ENCODE results near the gene FZD2.
A peak's percentile ranks its signal among the peaks of the same experiment; 100 is the strongest.
"Not testable (repeated sequence)": the region's sequence is repeated elsewhere in the genome, so short reads cannot be mapped to it uniquely, and the experiment has no call there.

FZD2 gene

DNA sequence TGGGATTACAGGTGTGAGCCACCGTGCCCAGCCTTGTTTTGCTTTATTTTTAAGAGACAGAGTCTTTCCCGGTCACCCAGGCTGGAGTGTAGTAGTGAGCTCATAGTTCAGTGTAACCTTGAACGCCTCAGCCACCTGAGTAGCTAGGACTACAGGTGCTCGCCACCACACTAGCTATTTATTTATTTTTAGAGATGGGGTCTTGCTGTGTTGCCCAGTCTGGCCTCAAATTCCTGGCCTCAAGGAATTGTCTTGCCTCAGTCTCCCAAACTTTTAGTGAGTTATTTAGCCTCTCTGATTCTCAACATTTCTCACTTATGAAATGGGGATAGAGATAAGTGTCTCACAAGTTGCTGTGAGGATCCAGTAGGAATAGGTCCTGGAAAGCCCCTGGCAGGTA lies 21.7 kb downstream of the FZD2 start:
- DNase-seq, result no peak

GRCh38 chr17:44581868-44582267 lies 24.6 kb downstream of the FZD2 start:
- DNase-seq, result peak; percentile 72

DNA sequence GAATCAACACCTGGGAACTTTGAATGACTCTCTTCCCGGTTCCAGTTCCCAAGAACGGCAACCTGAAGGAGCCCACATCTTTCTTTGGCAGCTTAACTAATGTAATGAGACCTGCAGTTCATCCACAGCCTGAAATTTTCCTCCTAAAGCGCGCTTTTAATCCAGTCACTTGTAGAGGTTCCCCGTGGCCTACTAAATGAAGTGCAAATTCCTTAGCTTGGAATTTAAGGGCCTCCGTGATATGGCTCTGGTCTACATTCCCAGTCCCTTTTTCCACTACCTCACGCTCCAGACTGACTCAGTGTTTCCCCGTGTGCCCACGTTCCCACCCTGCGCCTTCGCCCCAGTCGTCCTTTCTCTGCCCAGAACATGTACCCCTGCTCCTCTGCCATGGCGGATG lies 27.2 kb downstream of the FZD2 start:
- no peak for DNase-seq

DNA sequence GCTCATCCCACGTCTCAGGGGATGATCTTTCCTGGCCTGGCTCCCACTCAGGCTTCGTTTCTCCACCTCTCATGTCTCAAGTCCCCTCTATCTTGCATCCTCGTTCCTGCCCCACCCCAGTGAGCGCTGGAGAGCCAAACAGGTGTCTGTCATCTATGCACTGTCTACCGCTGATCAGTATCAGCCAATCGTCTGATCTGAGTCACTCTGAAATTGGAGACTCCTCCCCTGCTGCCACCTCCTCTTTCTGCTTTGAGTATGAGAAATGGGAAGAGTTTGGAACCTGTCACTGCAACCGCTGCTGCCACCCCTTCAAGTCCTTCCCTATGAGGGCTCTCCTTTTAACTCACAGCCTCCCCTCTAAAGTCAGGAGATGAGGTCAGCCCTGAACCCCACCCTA lies 28.0 kb downstream of the FZD2 start:
- no peak for DNase-seq

DNA sequence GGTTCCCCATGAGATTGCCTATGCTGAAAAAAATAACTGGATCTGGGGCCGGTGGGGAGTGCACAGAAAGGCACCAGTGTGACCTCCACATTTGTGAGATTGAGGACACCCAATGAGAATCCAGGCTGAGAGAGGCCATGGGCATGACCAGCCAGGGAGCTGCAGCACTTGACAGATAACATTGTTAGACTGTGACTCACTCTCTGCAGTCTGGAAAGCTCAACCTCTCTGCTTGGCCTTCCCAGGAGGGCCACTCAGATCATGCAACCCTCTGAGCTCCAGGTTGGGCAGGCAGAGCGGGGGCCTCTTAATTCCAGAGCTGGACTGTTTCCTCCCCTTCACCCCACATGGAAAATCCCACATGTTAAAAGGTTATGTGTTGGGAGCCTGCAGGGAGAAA lies 30.1 kb downstream of the FZD2 start:
- DNase-seq, result no peak

GRCh38 chr17:44589316-44590071 lies 32.2 kb downstream of the FZD2 start:
- peak; percentile 23 for DNase-seq

DNA sequence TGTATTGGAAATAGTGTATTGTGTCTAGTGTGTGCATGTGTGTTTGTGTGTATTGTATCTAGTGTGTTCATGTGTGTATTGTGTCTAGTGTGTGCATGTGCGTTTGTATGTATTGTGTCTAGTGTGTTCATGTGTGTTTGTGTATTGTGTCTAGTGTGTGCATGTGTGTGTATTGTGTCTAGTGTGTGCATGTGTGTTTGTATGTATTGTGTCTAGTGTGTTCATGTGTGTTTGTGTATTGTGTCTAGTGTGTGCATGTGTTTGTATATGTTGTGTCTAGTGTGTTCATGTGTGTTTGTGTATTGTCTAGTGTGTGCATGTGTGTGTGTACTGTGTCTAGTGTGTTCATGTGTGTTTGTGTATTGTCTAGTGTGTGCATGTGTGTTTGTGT lies 32.8 kb downstream of the FZD2 start:
- not testable (repeated sequence) for DNase-seq

DNA sequence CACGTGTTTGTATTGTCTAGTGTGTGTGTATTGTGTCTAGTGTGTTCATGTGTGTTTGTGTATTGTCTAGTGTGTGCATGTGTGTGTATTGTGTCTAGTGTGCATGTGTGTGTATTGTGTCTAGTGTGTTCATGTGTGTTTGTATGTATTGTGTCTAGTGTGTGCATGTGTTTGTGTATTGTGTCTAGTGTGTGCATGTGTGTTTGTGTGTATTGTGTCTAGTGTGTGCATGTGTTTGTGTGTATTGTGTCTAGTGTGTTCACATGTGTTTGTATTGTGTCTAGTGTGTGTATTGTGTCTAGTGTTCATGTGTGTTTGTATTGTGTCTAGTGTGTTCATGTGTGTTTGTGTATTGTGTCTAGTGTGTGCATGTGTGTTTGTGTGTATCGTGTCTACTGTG lies 33.5 kb downstream of the FZD2 start:
- DNase-seq, result not testable (repeated sequence)

GRCh38 chr17:44591206-44591605 lies 33.9 kb downstream of the FZD2 start:
- peak; percentile 46 for DNase-seq

- DNase-seq, result no peak
Measured at GRCh38 chr17:44593156-44593555, 35.9 kb downstream of the FZD2 start.

DNA sequence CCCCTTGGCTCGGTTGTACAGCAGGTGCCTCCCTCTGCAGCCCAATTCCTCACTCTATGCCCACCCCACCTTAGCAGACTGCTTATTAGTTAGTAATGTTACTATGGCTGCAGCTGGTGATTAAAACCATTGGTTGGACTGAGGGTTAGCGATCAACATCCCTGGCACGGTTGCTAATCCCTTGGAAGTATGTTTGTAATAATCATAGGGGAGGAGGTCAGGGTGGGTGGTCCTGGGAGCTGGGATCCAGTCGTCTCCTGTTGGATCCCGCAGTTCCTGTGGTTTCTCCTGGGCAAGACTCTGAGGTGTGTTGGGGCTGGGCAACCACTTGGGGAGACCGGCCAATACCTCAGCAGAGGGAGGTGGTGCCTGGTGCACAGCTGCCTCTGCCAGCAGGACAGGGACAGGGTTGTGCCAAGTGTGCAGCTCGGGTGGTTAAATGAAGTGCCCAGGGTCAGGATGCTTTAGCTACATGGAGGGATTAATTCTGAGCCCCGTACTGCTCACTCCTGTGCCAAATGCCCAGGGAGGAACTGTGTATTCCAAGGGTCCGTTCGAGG lies 38.0 kb downstream of the FZD2 start:
- DNase-seq, result no peak

DNA sequence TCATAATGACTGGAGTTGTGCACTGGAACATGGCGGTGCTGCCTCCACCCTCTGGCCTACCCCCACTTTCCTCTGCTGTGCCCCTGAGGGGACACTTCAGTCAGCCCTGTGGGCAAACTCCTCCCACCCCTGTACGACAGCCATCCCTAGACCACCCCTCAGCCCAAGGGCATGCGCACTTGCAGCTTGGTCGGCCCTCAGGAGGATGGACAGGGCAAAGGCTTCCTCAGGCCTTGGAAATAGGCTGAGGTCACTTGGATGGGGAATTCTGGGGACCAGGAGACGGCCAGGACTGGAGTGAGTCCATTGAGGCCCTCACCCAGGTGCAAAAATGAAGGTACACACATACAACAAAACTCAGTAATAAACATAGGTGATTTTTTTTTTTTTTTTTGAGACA lies 41.0 kb downstream of the FZD2 start:
- DNase-seq, result no peak

DNA sequence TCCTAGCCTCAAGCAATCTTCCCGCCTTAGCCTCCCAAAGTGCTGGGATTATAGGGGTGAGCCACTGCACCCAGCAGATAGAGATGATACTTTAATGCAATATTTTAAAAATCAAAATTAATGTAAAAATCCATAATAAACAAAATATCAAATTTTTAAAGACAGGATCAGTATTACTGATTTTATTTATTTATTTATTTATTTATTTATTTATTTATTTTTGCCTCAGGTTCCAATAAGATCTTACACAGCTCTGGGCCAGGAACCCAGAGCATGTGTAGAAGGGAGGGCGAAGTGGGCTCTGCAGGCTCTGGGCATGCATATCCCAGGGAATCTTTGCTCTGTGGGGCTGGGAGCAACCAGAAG lies 41.6 kb downstream of the FZD2 start:
- no peak for DNase-seq

- peak; percentile 66 for DNase-seq
Measured at GRCh38 chr17:44599298-44600175, 42.3 kb downstream of the FZD2 start.

- peak; percentile 43 for DNase-seq
Measured at GRCh38 chr17:44601539-44601938, 44.3 kb downstream of the FZD2 start.

GRCh38 chr17:44601973-44602372 lies 44.7 kb downstream of the FZD2 start:
- DNase-seq, result peak; percentile 72

- peak; percentile 76 for DNase-seq
Measured at GRCh38 chr17:44602390-44602789, 45.1 kb downstream of the FZD2 start.

- peak; percentile 59 for DNase-seq
Measured at GRCh38 chr17:44602970-44603369, 45.7 kb downstream of the FZD2 start.

- no peak for DNase-seq
Measured at GRCh38 chr17:44604116-44604761, 47.0 kb downstream of the FZD2 start.

DNA sequence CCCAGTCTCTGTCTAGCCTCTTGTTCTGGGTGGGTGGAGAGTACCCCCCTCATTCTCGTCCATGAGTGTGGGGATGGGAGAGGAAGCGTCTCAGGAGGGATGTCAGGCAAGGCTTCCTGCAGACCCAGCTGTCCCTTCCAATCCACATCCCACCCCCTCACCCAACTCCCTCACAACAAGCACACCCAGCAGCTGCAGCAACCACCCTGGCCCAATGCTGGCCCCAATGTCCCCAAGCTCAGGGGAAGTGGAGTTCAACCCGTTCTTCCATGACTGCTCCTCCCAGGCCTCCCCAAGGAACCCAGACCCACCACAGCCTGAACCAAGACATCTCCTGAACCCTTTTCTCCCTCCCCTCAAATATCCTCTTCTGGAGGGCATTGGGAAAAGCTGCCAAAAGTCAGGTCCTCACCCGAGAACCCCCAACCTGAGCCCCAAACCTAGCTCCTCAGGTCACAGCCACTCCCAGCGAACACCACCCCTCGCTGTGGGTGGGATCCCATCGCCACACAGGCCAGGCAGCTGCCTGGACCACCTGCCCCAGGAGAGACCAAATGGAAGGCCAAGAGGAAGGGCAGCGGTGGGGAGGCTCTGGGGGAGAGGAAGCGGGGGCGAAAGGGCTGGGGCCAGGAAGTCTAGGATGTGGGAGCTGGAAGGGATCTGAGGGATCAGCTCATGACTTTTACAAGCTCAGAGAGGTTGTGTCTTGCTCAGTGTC lies 47.6 kb downstream of the FZD2 start:
- DNase-seq, result no peak

- DNase-seq, result no peak
Measured at GRCh38 chr17:44606658-44607057, 49.4 kb downstream of the FZD2 start.

GRCh38 chr17:44607836-44608690 lies 50.8 kb downstream of the FZD2 start:
- peak; percentile 100 for DNase-seq

Data from NCI-H69 (cell line).